ENCODE results near the gene DEGS2.

DEGS2 gene

GRCh38 chr14:100130521-100130920 is 28.9 kb downstream of the DEGS2 start:
- DNase-seq = no peak

GRCh38 chr14:100129161-100129589 is 30.3 kb downstream of the DEGS2 start:
- no peak for DNase-seq

GRCh38 chr14:100128688-100129087 is 30.8 kb downstream of the DEGS2 start:
- DNase-seq = no peak

- DNase-seq = no peak
Measured at GRCh38 chr14:100127853-100128455, 31.5 kb downstream of the DEGS2 start.

- no peak for DNase-seq
Measured at GRCh38 chr14:100126401-100126800, 33.0 kb downstream of the DEGS2 start.

- no peak for DNase-seq
Measured at GRCh38 chr14:100124551-100125088, 34.8 kb downstream of the DEGS2 start.

GRCh38 chr14:100123618-100124017 is 35.8 kb downstream of the DEGS2 start:
- DNase-seq = no peak

GRCh38 chr14:100122481-100123223 is 36.8 kb downstream of the DEGS2 start:
- DNase-seq = peak in 1 of 2 donors; percentile 25

- DNase-seq = no peak
Measured at GRCh38 chr14:100121643-100122480, 37.6 kb downstream of the DEGS2 start.

GRCh38 chr14:100120522-100121269 is 38.7 kb downstream of the DEGS2 start:
- DNase-seq = no peak

- no peak for DNase-seq
Measured at GRCh38 chr14:100119251-100119650, 40.2 kb downstream of the DEGS2 start.

- DNase-seq = peak in 1 of 2 donors; percentile 34
Measured at GRCh38 chr14:100118396-100119011, 40.9 kb downstream of the DEGS2 start.

GRCh38 chr14:100117633-100118395 is 41.6 kb downstream of the DEGS2 start:
- DNase-seq = peak; percentile 38 to 61

- no peak for DNase-seq
Measured at GRCh38 chr14:100117026-100117425, 42.4 kb downstream of the DEGS2 start.

GRCh38 chr14:100116134-100116533 is 43.3 kb downstream of the DEGS2 start:
- no peak for DNase-seq

GRCh38 chr14:100115726-100116125 is 43.7 kb downstream of the DEGS2 start:
- DNase-seq = no peak

GRCh38 chr14:100115236-100115635 is 44.2 kb downstream of the DEGS2 start:
- DNase-seq = no peak

GRCh38 chr14:100114109-100114765 is 45.2 kb downstream of the DEGS2 start:
- DNase-seq = no peak

GRCh38 chr14:100111931-100112704 is 47.3 kb downstream of the DEGS2 start:
- no peak for DNase-seq

GRCh38 chr14:100110816-100111215 is 48.6 kb downstream of the DEGS2 start:
- DNase-seq = peak; percentile 49 to 54
